NCI-H2227 (cell line): ENCODE measurements around the gene SPATA13.

Source experiments
- DNase-seq: peaks from one replicate; lab custom pipeline; 2025; ENCODE audit not compliant: unreplicated experiment; lab: John Stamatoyannopoulos, UW

Gene SPATA13

GRCh38 chr13:24141333-24141910 is 19.1 kb upstream of the SPATA13 start:
- DNase-seq, result peak; percentile 92

GRCh38 chr13:24142453-24142852 is 18.1 kb upstream of the SPATA13 start:
- no peak for DNase-seq

GRCh38 chr13:24142886-24143285 is 17.6 kb upstream of the SPATA13 start:
- DNase-seq, result no peak

GRCh38 chr13:24145240-24145639 is 15.3 kb upstream of the SPATA13 start:
- DNase-seq, result no peak

GRCh38 chr13:24145674-24146073 is 14.8 kb upstream of the SPATA13 start:
- no peak for DNase-seq

- no peak for DNase-seq
These were observed 13.5 kb upstream of the SPATA13 start for GRCh38 chr13:24146961-24147569.

GRCh38 chr13:24147570-24147963 is 13.0 kb upstream of the SPATA13 start:
- no peak for DNase-seq

GRCh38 chr13:24148414-24149235 is 11.9 kb upstream of the SPATA13 start:
- no peak for DNase-seq

- no peak for DNase-seq
These were observed 11.1 kb upstream of the SPATA13 start for GRCh38 chr13:24149246-24150032.

GRCh38 chr13:24150572-24150971 is 9.9 kb upstream of the SPATA13 start:
- no peak for DNase-seq

GRCh38 chr13:24151864-24152263 is 8.7 kb upstream of the SPATA13 start:
- no peak for DNase-seq

- no peak for DNase-seq
These were observed 8.0 kb upstream of the SPATA13 start for GRCh38 chr13:24152292-24153214.

- no peak for DNase-seq
These were observed 7.2 kb upstream of the SPATA13 start for GRCh38 chr13:24153347-24153746.

- no peak for DNase-seq
These were observed 6.4 kb upstream of the SPATA13 start for GRCh38 chr13:24153979-24154701.

GRCh38 chr13:24159357-24159756 is 1.2 kb upstream of the SPATA13 start:
- peak; percentile 51 for DNase-seq

- peak; percentile 48 for DNase-seq
These were observed 673 bp downstream of the SPATA13 start for GRCh38 chr13:24161010-24161775.

GRCh38 chr13:24161980-24162525 is 1.5 kb downstream of the SPATA13 start:
- DNase-seq, result no peak

- no peak for DNase-seq
These were observed 2.1 kb downstream of the SPATA13 start for GRCh38 chr13:24162604-24163003.

- DNase-seq, result no peak
These were observed 5.2 kb downstream of the SPATA13 start for GRCh38 chr13:24165746-24166145.
